GM12865 (cell line): ENCODE data around the gene POLE.

Source experiments
- DNase-seq: peaks from one replicate; pipeline ENCODE4 v3.0.0; 2010; ENCODE audit warnings: low read depth
- H3K4me3 ChIP-seq: 2 replicates; pipeline ENCODE4 v1.5.1; 2011; ENCODE audit warnings: mild to moderate bottlenecking, low read depth, low read length, control low read depth
- TF ChIP-seq, protein P1 (sequence below): IDR thresholded peaks from 2 replicates; pipeline ENCODE4 v1.5.1; 2011; ENCODE audit warnings: low read length, control low read depth, low read depth, inconsistent platforms; ENCODE audit not compliant: insufficient read depth; ENCODE audit errors: missing control alignments

Gene POLE

DNA sequence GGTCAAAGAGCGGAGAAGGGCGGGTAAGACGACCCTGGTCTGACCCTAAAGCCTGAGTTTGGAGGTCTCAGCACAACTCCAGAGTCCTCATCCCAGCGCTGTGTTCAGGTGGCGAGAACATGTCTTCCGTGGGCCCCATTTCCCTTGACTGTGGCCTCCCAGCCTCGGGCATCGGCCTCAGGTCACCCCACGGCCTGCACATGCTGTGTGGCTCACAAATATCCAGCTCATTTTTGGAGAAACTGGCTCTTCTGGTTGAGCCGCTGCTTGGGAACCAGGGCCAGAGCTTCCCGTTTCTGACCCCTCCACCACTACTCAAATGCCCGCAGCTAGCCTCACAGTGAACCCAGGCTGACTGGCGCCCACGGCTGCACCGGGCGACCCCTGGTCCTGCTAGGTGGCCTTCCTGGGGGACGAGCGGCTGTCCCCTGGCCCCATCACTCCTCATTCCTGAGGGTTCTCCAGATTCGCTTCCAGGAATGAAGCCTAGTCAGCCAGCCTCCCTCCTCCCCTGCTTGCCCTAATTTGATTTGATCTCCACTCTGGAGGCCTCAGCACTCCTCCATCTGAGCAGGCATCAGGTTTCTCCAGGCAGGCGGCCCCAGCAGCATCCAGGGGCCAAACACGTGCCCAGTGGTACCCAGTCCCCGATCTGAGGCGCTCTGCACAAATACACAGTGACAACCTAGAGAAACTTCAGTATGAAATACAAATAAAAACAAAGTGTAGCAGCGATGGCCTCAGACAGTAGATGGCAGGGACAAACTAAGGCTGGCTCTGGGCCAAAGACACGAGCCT is 63.9 kb downstream of the POLE start:
- H3K4me3 ChIP-seq = no peak overlapping the region
- TF ChIP-seq, protein P1, sequence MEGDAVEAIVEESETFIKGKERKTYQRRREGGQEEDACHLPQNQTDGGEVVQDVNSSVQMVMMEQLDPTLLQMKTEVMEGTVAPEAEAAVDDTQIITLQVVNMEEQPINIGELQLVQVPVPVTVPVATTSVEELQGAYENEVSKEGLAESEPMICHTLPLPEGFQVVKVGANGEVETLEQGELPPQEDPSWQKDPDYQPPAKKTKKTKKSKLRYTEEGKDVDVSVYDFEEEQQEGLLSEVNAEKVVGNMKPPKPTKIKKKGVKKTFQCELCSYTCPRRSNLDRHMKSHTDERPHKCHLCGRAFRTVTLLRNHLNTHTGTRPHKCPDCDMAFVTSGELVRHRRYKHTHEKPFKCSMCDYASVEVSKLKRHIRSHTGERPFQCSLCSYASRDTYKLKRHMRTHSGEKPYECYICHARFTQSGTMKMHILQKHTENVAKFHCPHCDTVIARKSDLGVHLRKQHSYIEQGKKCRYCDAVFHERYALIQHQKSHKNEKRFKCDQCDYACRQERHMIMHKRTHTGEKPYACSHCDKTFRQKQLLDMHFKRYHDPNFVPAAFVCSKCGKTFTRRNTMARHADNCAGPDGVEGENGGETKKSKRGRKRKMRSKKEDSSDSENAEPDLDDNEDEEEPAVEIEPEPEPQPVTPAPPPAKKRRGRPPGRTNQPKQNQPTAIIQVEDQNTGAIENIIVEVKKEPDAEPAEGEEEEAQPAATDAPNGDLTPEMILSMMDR = no peak
- DNase-seq = no peak

GRCh38 chr12:132622437-132623071 is 64.6 kb downstream of the POLE start:
- no peak for DNase-seq
- H3K4me3 ChIP-seq = no peak overlapping the region
- TF ChIP-seq, protein P1 = no peak

DNA sequence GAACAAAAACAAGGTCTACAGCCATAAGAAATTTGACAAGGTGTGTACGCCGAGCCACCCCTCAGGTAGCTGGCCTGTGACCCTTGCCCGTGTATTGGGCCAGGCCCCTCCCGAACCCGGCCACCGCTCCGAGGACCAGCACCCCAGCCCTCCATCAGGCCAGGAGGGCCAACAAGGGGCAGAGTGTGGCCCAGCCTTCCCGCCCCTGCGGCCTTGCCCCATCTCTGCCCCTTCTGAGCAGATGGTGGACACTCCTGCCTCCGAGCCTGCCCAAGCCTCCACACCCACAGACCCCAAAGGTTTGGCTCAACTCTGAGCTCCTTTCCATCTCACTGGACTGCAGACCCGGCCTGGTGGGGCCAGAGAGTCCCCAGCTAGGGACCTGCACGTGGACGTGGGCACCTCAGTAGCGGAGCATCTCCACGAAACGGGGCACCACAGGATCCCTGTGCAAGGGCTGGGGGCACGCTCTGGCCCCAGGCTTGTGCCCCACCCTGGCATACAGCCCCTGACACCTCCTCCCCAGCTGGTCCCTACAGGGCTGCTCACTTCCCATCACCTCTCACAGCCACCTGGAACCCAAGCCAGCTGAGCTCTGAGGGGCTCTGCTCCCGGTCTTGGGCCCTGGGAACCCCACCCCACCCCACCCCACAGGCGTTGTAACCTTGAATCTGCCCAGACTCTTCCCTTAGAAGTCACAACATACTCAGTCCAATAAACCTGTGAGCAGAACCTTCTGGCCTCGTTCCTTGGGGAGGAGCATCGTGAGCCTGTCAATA is 65.3 kb downstream of the POLE start:
- DNase-seq = no peak
- no peak overlapping the region for H3K4me3 ChIP-seq
- TF ChIP-seq, protein P1 = no peak

DNA sequence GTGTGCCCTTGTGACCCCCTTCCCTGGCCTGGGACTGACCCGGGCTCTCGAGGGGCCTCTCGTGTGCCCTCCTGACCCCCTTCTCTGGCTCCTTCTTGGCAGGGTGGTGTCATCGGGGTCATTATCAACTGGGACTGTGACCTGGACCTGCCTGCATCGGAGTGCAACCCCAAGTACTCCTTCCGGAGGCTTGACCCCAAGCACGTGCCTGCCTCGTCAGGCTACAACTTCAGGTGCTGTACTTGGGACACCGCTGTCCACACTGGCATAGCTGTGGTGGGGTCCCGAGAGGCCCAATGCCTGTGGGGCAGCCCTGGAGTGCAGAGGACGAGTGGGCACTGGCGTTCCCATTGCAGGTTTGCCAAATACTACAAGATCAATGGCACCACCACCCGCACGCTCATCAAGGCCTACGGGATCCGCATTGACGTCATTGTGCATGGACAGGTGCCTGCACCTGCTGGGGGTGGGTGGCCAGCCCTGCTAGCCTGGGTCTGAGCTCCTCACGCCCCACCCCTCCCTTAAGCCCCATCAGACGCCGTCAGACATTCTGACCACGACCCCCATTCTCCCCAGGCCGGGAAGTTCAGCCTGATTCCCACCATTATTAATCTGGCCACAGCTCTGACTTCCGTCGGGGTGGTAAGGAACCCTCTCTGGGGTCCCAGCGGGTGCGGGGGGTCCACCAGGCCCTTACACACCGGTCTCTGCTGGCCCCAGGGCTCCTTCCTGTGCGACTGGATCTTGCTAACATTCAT is 66.1 kb downstream of the POLE start:
- no peak for DNase-seq
- H3K4me3 ChIP-seq = no peak overlapping the region
- TF ChIP-seq, protein P1 = no peak

DNA sequence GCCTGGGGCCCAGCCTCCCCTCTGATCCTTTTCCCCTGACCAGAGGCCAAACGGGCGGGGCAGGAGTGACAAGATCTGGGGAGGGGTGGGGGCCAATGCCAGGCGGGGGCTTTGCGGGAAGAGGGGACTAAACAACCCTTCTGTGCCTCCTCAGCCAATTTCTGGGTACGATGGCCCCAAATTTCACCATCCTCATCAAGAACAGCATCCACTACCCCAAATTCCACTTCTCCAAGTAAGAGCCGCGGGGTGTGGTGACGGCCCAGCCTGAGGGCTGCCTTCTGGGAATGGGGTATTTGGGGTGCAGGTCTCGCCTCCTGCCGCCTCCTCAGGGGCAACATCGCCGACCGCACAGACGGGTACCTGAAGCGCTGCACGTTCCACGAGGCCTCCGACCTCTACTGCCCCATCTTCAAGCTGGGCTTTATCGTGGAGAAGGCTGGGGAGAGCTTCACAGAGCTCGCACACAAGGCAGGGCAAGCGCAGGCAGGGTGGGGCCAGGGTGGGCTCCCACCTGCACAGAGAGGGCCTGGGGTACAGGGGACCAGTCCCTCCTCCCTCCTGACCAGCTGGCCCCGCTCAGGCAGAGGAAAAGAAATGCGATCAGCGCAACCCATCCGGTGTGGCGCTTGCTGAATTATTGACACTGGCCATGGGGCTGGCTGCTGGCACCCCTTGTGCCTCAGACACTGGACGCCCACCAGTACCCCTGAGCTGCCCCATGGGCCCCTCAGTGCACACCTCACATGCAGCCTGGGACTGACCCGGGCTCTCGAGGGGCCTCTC is 66.8 kb downstream of the POLE start:
- TF ChIP-seq, protein P1 = no peak
- H3K4me3 ChIP-seq = no peak overlapping the region
- no peak for DNase-seq

GRCh38 chr12:132619386-132620112 is 67.6 kb downstream of the POLE start:
- H3K4me3 ChIP-seq = no peak overlapping the region
- TF ChIP-seq, protein P1 = no peak
- DNase-seq = no peak
